ENCODE measurements around the gene MRPL50. TPM values are rescaled to one million over a fixed set of nuclear protein-coding genes. Genes with fewer than 3 reads are reported as not detected.

MRPL50 gene
- total RNA-seq, 2 experiments from 2014 or later, result 16.3 to 16.7 TPM

DNA sequence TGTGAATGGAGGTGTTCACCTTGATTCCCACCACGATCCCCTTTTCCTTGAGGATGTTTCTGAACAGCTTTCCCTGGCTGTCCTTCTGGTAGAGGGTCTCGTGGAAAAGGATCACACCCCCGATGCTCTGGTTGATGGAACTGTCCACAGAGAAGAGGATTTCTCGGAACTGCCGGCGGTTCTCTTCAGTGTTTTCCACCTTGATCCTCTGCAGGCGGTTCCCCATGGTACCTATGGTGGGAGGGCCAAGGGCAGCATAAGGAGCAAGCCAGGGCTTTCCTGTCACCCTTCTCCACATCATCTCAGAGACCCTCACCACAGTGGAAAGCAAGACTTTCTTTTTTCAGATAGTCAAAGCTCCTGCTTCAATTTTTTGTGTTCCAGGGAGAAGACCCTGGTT, 31.3 kb upstream of the MRPL50 start:
- ATAC-seq, result no peak
- TF ChIP-seq, protein P1, sequence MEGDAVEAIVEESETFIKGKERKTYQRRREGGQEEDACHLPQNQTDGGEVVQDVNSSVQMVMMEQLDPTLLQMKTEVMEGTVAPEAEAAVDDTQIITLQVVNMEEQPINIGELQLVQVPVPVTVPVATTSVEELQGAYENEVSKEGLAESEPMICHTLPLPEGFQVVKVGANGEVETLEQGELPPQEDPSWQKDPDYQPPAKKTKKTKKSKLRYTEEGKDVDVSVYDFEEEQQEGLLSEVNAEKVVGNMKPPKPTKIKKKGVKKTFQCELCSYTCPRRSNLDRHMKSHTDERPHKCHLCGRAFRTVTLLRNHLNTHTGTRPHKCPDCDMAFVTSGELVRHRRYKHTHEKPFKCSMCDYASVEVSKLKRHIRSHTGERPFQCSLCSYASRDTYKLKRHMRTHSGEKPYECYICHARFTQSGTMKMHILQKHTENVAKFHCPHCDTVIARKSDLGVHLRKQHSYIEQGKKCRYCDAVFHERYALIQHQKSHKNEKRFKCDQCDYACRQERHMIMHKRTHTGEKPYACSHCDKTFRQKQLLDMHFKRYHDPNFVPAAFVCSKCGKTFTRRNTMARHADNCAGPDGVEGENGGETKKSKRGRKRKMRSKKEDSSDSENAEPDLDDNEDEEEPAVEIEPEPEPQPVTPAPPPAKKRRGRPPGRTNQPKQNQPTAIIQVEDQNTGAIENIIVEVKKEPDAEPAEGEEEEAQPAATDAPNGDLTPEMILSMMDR (IDR thresholded peaks at IDR 0.05), result no peak
- H3K36me3 Mint-ChIP-seq (ENCODE audit: low read depth), result no peaks in the 10 kb centered on the region
- no peak for DNase-seq
- no peak overlapping the region for H3K27ac Mint-ChIP-seq
- no peaks in the 10 kb centered on the region for H3K9me3 Mint-ChIP-seq
- intact Hi-C loops (cut with micrococcal nuclease), result no loop called here
- H3K4me1 Mint-ChIP-seq (ENCODE audit: low read depth), result no peaks in the 10 kb centered on the region
- CTCF ChIA-PET, result no interaction called here
- peaks cover 4% of the 10 kb centered on the region for H3K27me3 Mint-ChIP-seq
- H3K4me3 Mint-ChIP-seq, result no peak overlapping the region
- POLR2A ChIA-PET, result interaction anchor here (0.6 kb wide), 1 partner anchor 56 kb away, joined by 3 read pairs; no protein-coding TSS in a partner anchor

DNA sequence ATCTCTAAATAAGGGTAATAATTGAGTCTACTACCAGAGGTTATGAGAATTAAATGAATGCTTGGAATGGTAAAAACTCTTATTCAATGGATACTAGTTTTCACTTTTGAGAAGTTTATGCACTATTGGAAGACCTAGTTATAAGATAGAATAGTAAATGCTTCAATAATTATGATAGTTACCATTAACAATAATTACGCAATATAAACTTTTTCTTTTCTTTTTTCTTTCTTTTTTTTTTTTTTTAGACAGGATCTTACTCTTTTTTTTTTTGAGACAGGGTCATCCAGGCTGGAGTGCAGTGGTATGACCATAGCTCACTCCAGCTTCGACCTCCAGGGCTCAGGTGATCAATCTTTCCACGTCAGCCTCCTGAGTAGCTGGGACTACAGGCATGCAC, 30.5 kb upstream of the MRPL50 start:
- no peaks in the 10 kb centered on the region for H3K4me1 Mint-ChIP-seq (ENCODE audit: low read depth)
- TF ChIP-seq, protein P1 (IDR thresholded peaks at IDR 0.05), result no peak
- CTCF ChIA-PET, result no interaction called here
- ATAC-seq (no peak), DNase-seq (no peak)
- H3K9me3 Mint-ChIP-seq, result peaks cover under 1% of the 10 kb centered on the region
- no peaks in the 10 kb centered on the region for H3K36me3 Mint-ChIP-seq (ENCODE audit: low read depth)
- POLR2A ChIA-PET, result no interaction called here
- H3K27ac Mint-ChIP-seq, result no peak overlapping the region
- peaks cover 4% of the 10 kb centered on the region for H3K27me3 Mint-ChIP-seq
- intact Hi-C loops (cut with micrococcal nuclease), result no loop called here
- H3K4me3 Mint-ChIP-seq, result no peak overlapping the region

DNA sequence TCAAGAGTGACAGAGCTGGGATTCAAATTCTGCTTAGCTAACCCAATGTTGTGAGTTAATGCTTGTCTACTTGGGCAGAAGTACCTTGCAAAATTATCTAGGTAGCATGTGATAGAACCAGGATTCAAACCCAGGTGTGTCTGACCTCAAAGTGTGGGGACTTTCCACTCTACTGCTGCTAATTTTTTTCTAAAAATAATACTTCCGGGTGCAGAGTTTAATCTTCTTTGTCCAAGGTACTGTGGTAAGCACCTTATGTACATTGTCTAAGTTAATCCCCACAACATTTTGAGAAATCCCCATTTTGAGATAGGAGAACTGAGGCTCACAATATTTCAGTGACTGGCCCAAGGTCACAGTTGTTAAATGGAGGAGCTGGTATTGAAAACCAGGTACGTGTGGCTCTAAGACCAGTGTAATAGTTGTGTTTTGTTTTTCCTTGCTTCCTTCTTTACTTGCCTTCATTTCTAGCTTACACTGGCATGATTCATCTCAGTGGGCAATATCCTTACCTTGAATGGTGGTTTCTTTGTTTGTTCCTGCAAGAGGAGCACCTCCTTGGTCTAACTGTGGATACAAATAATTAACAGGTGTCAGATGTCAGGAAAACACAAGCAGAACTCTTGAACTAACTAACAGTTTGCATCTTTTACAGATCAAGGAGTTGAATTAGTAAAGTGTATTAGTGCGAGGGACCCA, 29.7 kb upstream of the MRPL50 start:
- no peak for ATAC-seq
- intact Hi-C loops (cut with micrococcal nuclease), result no loop called here
- ChIA-PET POLR2A (no interaction called here), CTCF (no interaction called here)
- TF ChIP-seq, protein P1 (IDR thresholded peaks at IDR 0.05), result no peak
- no peaks in the 10 kb centered on the region for H3K4me1 Mint-ChIP-seq (ENCODE audit: low read depth)
- no peak overlapping the region for H3K27ac Mint-ChIP-seq
- DNase-seq, result no peak
- H3K27me3 Mint-ChIP-seq, result peaks cover 4% of the 10 kb centered on the region
- peaks cover 4% of the 10 kb centered on the region for H3K9me3 Mint-ChIP-seq
- no peaks in the 10 kb centered on the region for H3K36me3 Mint-ChIP-seq (ENCODE audit: low read depth)
- H3K4me3 Mint-ChIP-seq, result no peak overlapping the region

DNA sequence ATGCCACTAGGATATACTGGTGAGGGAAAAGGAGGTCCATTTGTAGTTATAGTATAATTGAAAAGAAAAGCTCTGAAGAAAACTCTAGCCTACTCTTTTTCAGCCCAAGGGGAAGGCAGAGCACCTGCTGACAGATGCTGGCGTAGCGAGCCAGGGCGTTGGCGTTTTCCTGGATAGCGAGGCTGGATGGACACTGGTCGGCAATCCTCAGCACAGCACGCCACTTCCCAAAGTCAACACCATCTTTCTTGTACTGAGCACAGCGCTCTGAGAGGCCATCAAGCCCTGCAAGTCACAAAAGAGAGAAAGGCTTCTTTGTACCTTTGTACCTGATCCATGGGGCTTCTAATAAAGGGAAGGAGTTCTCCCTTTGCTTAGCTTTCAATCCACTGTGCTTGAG, 28.9 kb upstream of the MRPL50 start:
- Mint-ChIP-seq H3K9me3 (peaks cover 4% of the 10 kb centered on the region), H3K4me3 (no peak overlapping the region), H3K4me1 (ENCODE audit: low read depth) (no peaks in the 10 kb centered on the region), H3K27ac (no peak overlapping the region), H3K36me3 (ENCODE audit: low read depth) (no peaks in the 10 kb centered on the region), H3K27me3 (peaks cover 4% of the 10 kb centered on the region)
- TF ChIP-seq, protein P1 (IDR thresholded peaks at IDR 0.05), result no peak
- ChIA-PET CTCF (interaction anchor here (1.0 kb wide), 1 partner anchor 11 kb away, joined by 3 read pairs; no protein-coding TSS in a partner anchor), POLR2A (no interaction called here)
- intact Hi-C loops (cut with micrococcal nuclease), result no loop called here
- ATAC-seq (no peak), DNase-seq (no peak)

DNA sequence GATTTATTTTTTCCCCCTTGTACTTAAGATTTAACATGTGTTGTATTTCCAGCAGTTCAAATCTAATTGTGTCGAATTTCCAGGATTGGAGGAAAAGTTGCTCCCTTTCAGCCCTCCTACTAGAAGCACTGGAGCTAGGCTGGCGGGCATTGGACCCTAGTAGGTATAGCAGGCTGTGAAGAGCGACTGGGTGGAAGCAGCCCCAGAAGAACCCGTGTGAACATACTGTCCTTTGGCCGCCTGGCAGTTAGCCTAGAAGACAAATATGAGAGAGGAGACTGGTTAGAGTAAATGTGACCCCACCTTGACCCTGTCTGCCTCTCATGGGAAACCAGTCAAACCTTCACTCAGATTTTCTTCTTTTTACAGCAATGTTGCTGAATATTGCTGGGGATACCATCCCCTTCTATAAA, 23.2 kb upstream of the MRPL50 start:
- Mint-ChIP-seq H3K27ac (no peak overlapping the region), H3K27me3 (no peaks in the 10 kb centered on the region), H3K4me3 (no peak overlapping the region), H3K36me3 (ENCODE audit: low read depth) (peaks cover 7% of the 10 kb centered on the region), H3K9me3 (peaks cover 23% of the 10 kb centered on the region), H3K4me1 (ENCODE audit: low read depth) (no peaks in the 10 kb centered on the region)
- POLR2A ChIA-PET, result no interaction called here
- TF ChIP-seq, protein P1 (IDR thresholded peaks at IDR 0.05), result no peak
- intact Hi-C loops (cut with micrococcal nuclease), result no loop called here
- DNase-seq, result no peak
- ATAC-seq, result no peak
- CTCF ChIA-PET, result no interaction called here

Measured in activated CD8-positive, alpha-beta T cell treated with anti-CD3 and anti-CD28 coated beads for 36 hours (primary cell).